Measurements from ENCODE around the gene MASP1. TPM values are rescaled to one million over a fixed set of nuclear protein-coding genes. Genes with fewer than 3 reads are reported as not detected.

MASP1 gene
- total and polyA plus RNA-seq, 11 donors: 84.1 to 245 (median 154) TPM

GRCh38 chr3:187305881-187306280 lies 14.3 kb upstream of the MASP1 start:
- no peaks in the 10 kb centered on the region for H3K36me3 ChIP-seq
- intact Hi-C loops (cut with DNase I): no loop called here
- H3K9me3 ChIP-seq: no peaks in the 10 kb centered on the region
- H3K4me3 ChIP-seq: no peak overlapping the region
- no peak for TF ChIP-seq CTCF (IDR thresholded peaks at IDR 0.05)
- no peak for TF ChIP-seq POLR2A (IDR thresholded peaks at IDR 0.05)
- ATAC-seq (no peak), DNase-seq (no peak)
- no peaks in the 10 kb centered on the region for H3K4me1 ChIP-seq
- no peak overlapping the region for H3K27ac ChIP-seq
- no peaks in the 10 kb centered on the region for H3K27me3 ChIP-seq
- 85 to 88% (median 87%) methylated on average over 7 of the region's 7 CpGs for WGBS, 4 donors

- Histone ChIP-seq H3K4me1 (peaks cover 0 to 6% (median 0%) of the 10 kb centered on the region in 12 donors), H3K36me3 (no peaks in the 10 kb centered on the region), H3K27me3 (no peaks in the 10 kb centered on the region), H3K4me3 (no peak overlapping the region), H3K9me3 (no peaks in the 10 kb centered on the region), H3K27ac (no peak overlapping the region)
- TF ChIP-seq POLR2A (IDR thresholded peaks at IDR 0.05) (no peak), CTCF (IDR thresholded peaks at IDR 0.05) (no peak)
- intact Hi-C loops (cut with DNase I): loop anchor here in 3 of 10 donors (5.0 to 10.0 kb wide), 3 partner anchors 72 to 77 kb away; no protein-coding TSS in a partner anchor
- DNase-seq: no peak
- 93 to 95% (median 94%) methylated on average over 4 of the region's 4 CpGs for WGBS, 4 donors
- no peak for ATAC-seq
Measured at GRCh38 chr3:187299611-187300010, 8.1 kb upstream of the MASP1 start.

- no peaks in the 10 kb centered on the region for H3K36me3 ChIP-seq
- no peak overlapping the region for H3K27ac ChIP-seq
- 86 to 91% (median 90%) methylated on average over 2 of the region's 2 CpGs for WGBS, 4 donors
- intact Hi-C loops (cut with DNase I): loop anchor here in 3 of 10 donors (5.0 to 10.0 kb wide), 3 partner anchors 70 to 75 kb away; no protein-coding TSS in a partner anchor
- peaks cover 0 to 21% (median 9%) of the 10 kb centered on the region in 12 donors for H3K4me1 ChIP-seq
- H3K4me3 ChIP-seq: no peak overlapping the region
- H3K9me3 ChIP-seq: no peaks in the 10 kb centered on the region
- DNase-seq (no peak), ATAC-seq (no peak)
- TF ChIP-seq CTCF (IDR thresholded peaks at IDR 0.05): no peak
- TF ChIP-seq POLR2A (IDR thresholded peaks at IDR 0.05): no peak
- no peaks in the 10 kb centered on the region for H3K27me3 ChIP-seq
Measured at GRCh38 chr3:187296911-187297310, 5.4 kb upstream of the MASP1 start.

GRCh38 chr3:187296058-187296457 lies 4.5 kb upstream of the MASP1 start:
- no peak for DNase-seq
- no peak for ATAC-seq
- H3K36me3 ChIP-seq: no peaks in the 10 kb centered on the region
- 61 to 72% (median 68%) methylated on average over 3 of the region's 3 CpGs for WGBS, 4 donors
- H3K27ac ChIP-seq: no peak overlapping the region
- H3K9me3 ChIP-seq: no peaks in the 10 kb centered on the region
- H3K4me1 ChIP-seq: peaks cover 0 to 21% (median 9%) of the 10 kb centered on the region in 12 donors
- intact Hi-C loops (cut with DNase I): loop anchor here in 3 of 10 donors (5.0 to 10.0 kb wide), 3 partner anchors 69 to 74 kb away; no protein-coding TSS in a partner anchor
- no peak overlapping the region for H3K4me3 ChIP-seq
- no peak for TF ChIP-seq CTCF (IDR thresholded peaks at IDR 0.05)
- no peak for TF ChIP-seq POLR2A (IDR thresholded peaks at IDR 0.05)
- H3K27me3 ChIP-seq: no peaks in the 10 kb centered on the region
